Measurements from ENCODE around the gene NUBP2. TPM values are rescaled to one million over a fixed set of nuclear protein-coding genes. Genes with fewer than 3 reads are reported as not detected.

Gene NUBP2
- total RNA-seq, 1 donor from 2014 or later = 111 TPM

GRCh38 chr16:1810536-1810935 lies 27.8 kb downstream of the NUBP2 start:
- DNase-seq (ENCODE audit: low read depth) = no peak
- no peak overlapping the region for H3K4me3 ChIP-seq (ENCODE audit: low read depth, low read length)
- no peak for TF ChIP-seq CTCF (conservative IDR thresholded peaks at IDR 0.05; ENCODE audit: low read depth, low read length)

- no peak for DNase-seq (ENCODE audit: low read depth)
- H3K4me3 ChIP-seq (ENCODE audit: low read depth, low read length) = no peak overlapping the region
- TF ChIP-seq CTCF (conservative IDR thresholded peaks at IDR 0.05; ENCODE audit: low read depth, low read length) = peak; percentile 71
These were observed 30.0 kb downstream of the NUBP2 start for GRCh38 chr16:1812732-1813163.

- TF ChIP-seq CTCF (conservative IDR thresholded peaks at IDR 0.05; ENCODE audit: low read depth, low read length) = no peak
- no peak overlapping the region for H3K4me3 ChIP-seq (ENCODE audit: low read depth, low read length)
- DNase-seq (ENCODE audit: low read depth) = no peak
These were observed 32.7 kb downstream of the NUBP2 start for GRCh38 chr16:1815461-1815860.

- no peak overlapping the region for H3K4me3 ChIP-seq (ENCODE audit: low read depth, low read length)
- no peak for TF ChIP-seq CTCF (conservative IDR thresholded peaks at IDR 0.05; ENCODE audit: low read depth, low read length)
- no peak for DNase-seq (ENCODE audit: low read depth)
These were observed 33.9 kb downstream of the NUBP2 start for GRCh38 chr16:1816396-1817275.

- H3K4me3 ChIP-seq (ENCODE audit: low read depth, low read length) = no peak overlapping the region
- TF ChIP-seq CTCF (conservative IDR thresholded peaks at IDR 0.05; ENCODE audit: low read depth, low read length) = no peak
- DNase-seq (ENCODE audit: low read depth) = no peak
These were observed 34.5 kb downstream of the NUBP2 start for GRCh38 chr16:1817276-1817589.

- H3K4me3 ChIP-seq (ENCODE audit: low read depth, low read length) = no peak overlapping the region
- no peak for DNase-seq (ENCODE audit: low read depth)
- TF ChIP-seq CTCF (conservative IDR thresholded peaks at IDR 0.05; ENCODE audit: low read depth, low read length) = no peak
These were observed 35.0 kb downstream of the NUBP2 start for GRCh38 chr16:1817716-1818115.
